ENCODE measurements around the gene AMBP.

- TF ChIP-seq CTCF (conservative IDR thresholded peaks at IDR 0.05; ENCODE audit: low read length) (no peak), EZH2phosphoT487 (IDR thresholded peaks at IDR 0.05; ENCODE audit: borderline replicate concordance) (no peak)
Measured at GRCh38 chr9:114038724-114039313, 39.3 kb downstream of the AMBP start.
